ENCODE data around the gene TMEM39A. TPM values are rescaled to one million over a fixed set of nuclear protein-coding genes. Genes with fewer than 3 reads are reported as not detected.

TMEM39A gene
- polyA plus RNA-seq, 3 donors = 9.6 to 12.2 (median 11.6) TPM

- Mint-ChIP-seq H3K4me3 (no peak overlapping the region), H3K27me3 (ENCODE audit: low read depth in 3 of 3) (peaks cover 0 to 1% (median 0%) of the 10 kb centered on the region in 3 donors), H3K36me3 (peaks cover 76 to 81% of the 10 kb centered on the region in 2 donors), H3K27ac (peak overlapping the region in 1 of 7 donors; percentile 43), H3K9me3 (peaks cover 0 to 6% (median 3%) of the 10 kb centered on the region in 7 donors), H3K4me1 (peaks cover 2% of the 10 kb centered on the region)
- Histone ChIP-seq H3K9me3 (replicated peaks in 1 of 2; ENCODE audit: control insufficient read depth in 1 of 2, insufficient read depth in 1 of 2, low read length in 2 of 2) (peaks cover 0 to 4% of the 10 kb centered on the region in 2 donors), H3K4me2 (replicated peaks; ENCODE audit: extremely low read depth, low read length, poor library complexity, severe bottlenecking) (no peak overlapping the region), H3K79me2 (ENCODE audit: insufficient read depth, low read length) (no peaks in the 10 kb centered on the region), H3K4me1 (ENCODE audit: control insufficient read depth in 1 of 2, insufficient read depth in 2 of 2, low read length in 2 of 2) (no peaks in the 10 kb centered on the region), H3K36me3 (replicated peaks in 1 of 2; ENCODE audit: control insufficient read depth in 1 of 2, insufficient read depth in 2 of 2, low read length in 2 of 2) (peaks cover 36 to 95% of the 10 kb centered on the region in 2 donors), H3K4me3 (replicated peaks in 1 of 3; ENCODE audit: low read depth in 2 of 3, low read length in 3 of 3) (no peak overlapping the region), H3K27me3 (ENCODE audit: control insufficient read depth in 2 of 2, insufficient read depth in 2 of 2, low read length in 2 of 2) (no peaks in the 10 kb centered on the region), H3K27ac (ENCODE audit: low read depth in 1 of 2, low read length in 2 of 2) (no peak overlapping the region), H3K9ac (ENCODE audit: insufficient read depth, low read length, poor library complexity, severe bottlenecking) (no peak overlapping the region), H2AFZ (ENCODE audit: insufficient read depth, low read depth, low read length, poor library complexity, severe bottlenecking) (no peak overlapping the region), H4K20me1 (ENCODE audit: insufficient read depth, low read length) (no peaks in the 10 kb centered on the region)
- no peak for TF ChIP-seq CTCF (IDR thresholded peaks at IDR 0.05)
- no peak for DNase-seq
- intact Hi-C loops (cut with micrococcal nuclease) = loop anchor here in 1 of 2 donors (10.0 kb wide), 1 partner anchor 1142 kb away; no protein-coding TSS in a partner anchor
- no CpG with 5 or more reads among the region's 1 CpG for WGBS (ENCODE audit: insufficient coverage)
Measured at GRCh38 chr3:119402791-119403190, 60.6 kb downstream of the TMEM39A start.

GRCh38 chr3:119401503-119402440 lies 61.6 kb downstream of the TMEM39A start:
- peaks cover 0 to 1% (median 0%) of the 10 kb centered on the region in 3 donors for H3K27me3 Mint-ChIP-seq (ENCODE audit: low read depth in 3 of 3)
- Histone ChIP-seq H3K27me3 (ENCODE audit: control insufficient read depth in 2 of 2, insufficient read depth in 2 of 2, low read length in 2 of 2) (no peaks in the 10 kb centered on the region), H3K4me2 (replicated peaks; ENCODE audit: extremely low read depth, low read length, poor library complexity, severe bottlenecking) (no peak overlapping the region), H3K79me2 (ENCODE audit: insufficient read depth, low read length) (no peaks in the 10 kb centered on the region), H3K9me3 (replicated peaks in 1 of 2; ENCODE audit: control insufficient read depth in 1 of 2, insufficient read depth in 1 of 2, low read length in 2 of 2) (peaks cover 0 to 4% of the 10 kb centered on the region in 2 donors), H3K4me3 (replicated peaks in 1 of 3; ENCODE audit: low read depth in 2 of 3, low read length in 3 of 3) (no peak overlapping the region), H2AFZ (ENCODE audit: insufficient read depth, low read depth, low read length, poor library complexity, severe bottlenecking) (no peak overlapping the region), H4K20me1 (ENCODE audit: insufficient read depth, low read length) (no peaks in the 10 kb centered on the region), H3K27ac (ENCODE audit: low read depth in 1 of 2, low read length in 2 of 2) (no peak overlapping the region), H3K4me1 (ENCODE audit: control insufficient read depth in 1 of 2, insufficient read depth in 2 of 2, low read length in 2 of 2) (no peaks in the 10 kb centered on the region), H3K9ac (ENCODE audit: insufficient read depth, low read length, poor library complexity, severe bottlenecking) (no peak overlapping the region), H3K36me3 (replicated peaks in 1 of 2; ENCODE audit: control insufficient read depth in 1 of 2, insufficient read depth in 2 of 2, low read length in 2 of 2) (peaks cover 38 to 97% of the 10 kb centered on the region in 2 donors)
- TF ChIP-seq CTCF (IDR thresholded peaks at IDR 0.05) = no peak
- intact Hi-C loops (cut with micrococcal nuclease) = loop anchor here in 1 of 2 donors (10.0 kb wide), 1 partner anchor 1143 kb away; no protein-coding TSS in a partner anchor
- H3K9me3 Mint-ChIP-seq = peaks cover 0 to 6% (median 3%) of the 10 kb centered on the region in 7 donors
- peak overlapping the region in 2 of 7 donors; percentile 9 to 58 for H3K27ac Mint-ChIP-seq
- H3K4me1 Mint-ChIP-seq = peaks cover 2% of the 10 kb centered on the region
- WGBS (ENCODE audit: insufficient coverage) = 96% methylated on average over 30 of the region's 36 CpGs
- no peak overlapping the region for H3K4me3 Mint-ChIP-seq
- no peak for DNase-seq
- H3K36me3 Mint-ChIP-seq = peaks cover 74 to 79% of the 10 kb centered on the region in 2 donors

Measured in CD14-positive monocyte (primary cell).